Measurements from ENCODE around the gene ACO1.

The ACO1 gene

DNA sequence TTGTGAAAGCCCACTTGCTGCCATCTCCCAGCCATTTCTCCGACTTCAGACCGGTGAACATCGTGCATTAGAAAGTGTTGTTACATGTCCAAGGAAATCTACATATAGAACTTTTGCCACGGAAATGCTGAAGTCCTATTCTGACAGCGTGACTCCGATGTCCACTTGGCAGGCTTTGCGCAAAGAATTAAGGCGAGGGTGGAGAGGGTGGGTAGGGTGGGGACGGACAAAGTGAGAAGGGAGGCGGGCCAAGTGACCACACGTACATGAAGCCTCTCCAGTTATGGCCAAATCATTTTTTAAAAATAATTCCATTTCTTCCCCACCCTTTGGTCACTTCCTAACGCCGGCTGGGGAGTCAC lies 460 bp upstream of the ACO1 start:
- no peak for DNase-seq

GRCh38 chr9:32385152-32385884 lies 875 bp downstream of the ACO1 start:
- DNase-seq = no peak

DNA sequence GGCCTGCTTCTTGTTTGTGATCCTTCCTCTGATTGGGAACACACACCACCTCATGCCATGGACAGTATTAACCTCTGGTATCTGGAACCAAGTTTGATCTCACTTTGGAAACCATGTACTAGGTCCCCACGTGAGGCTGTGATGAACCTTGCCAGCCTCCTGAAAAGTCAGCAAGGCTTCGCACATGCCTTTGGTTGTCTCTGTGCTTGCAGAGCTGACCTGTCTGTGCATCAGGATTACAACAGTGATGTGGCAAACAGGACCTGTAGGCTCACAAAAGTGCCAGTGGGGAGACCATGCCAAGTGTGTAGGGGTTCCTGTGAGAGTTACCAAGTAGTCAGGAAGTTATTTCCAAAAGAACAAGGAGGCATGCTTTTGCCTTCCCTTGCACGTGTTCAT lies 1.4 kb downstream of the ACO1 start:
- no peak for DNase-seq

DNA sequence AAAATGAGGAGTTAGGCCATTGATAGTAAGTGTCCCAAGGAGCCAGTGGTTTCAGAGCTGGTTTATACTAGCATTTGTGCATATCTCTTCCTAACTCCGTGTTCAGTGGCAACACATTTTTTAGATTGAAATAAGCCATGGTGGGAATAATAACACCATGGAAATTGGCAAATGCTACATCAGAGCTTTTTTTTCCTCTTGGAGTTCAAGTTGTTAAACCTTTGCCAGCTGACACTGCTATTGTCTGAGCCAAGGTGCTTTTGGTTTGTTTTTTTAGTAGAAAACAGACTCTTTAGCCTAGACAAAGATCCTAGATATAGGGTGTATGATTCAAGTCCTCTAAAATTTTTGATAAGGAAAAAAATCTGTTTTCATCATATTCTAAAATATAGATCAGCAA lies 2.8 kb downstream of the ACO1 start:
- no peak for DNase-seq

DNA sequence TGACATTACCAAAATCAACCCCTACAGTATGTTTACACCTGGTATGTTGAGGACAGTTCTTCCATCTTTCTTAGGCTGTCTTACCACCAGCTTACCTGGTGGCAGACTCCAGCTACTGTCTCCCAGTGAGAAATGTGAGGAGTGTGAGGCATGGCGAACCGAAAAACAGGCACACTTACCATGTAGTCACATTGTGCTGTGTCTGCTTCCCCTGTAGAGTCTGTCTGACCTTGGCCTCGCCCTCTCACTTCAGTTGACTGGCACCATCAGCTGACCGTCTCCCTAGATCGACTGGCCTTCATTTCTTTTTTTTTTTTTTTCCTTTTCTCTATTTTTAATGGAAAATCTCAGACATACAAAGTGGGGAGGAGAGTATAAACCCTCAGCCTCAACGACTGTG lies 4.9 kb downstream of the ACO1 start:
- no peak for DNase-seq

DNA sequence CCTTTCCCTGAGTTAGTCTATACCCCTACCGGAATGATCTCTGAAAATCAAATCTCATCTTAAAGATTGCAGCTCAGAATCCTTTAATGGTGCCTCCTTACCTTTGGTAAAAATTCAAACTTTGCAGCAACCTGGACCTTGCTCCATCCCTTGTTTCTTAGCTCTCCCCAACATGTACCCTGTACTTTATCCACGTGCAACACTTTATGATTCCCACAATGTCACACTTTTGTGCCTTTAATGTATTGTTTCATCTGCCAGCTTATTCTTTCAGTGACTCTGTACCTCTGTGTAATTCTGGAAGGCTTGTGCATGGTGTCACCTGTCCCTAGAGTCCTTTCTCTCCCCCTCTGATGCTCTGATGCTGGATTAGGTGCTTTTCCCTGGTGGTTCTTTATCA lies 9.5 kb downstream of the ACO1 start:
- DNase-seq = no peak

- no peak for DNase-seq
Measured at GRCh38 chr9:32394381-32395049, 10.1 kb downstream of the ACO1 start.

- no peak for DNase-seq
Measured at GRCh38 chr9:32395510-32396216, 11.2 kb downstream of the ACO1 start.

GRCh38 chr9:32398207-32398606 lies 13.8 kb downstream of the ACO1 start:
- no peak for DNase-seq

DNA sequence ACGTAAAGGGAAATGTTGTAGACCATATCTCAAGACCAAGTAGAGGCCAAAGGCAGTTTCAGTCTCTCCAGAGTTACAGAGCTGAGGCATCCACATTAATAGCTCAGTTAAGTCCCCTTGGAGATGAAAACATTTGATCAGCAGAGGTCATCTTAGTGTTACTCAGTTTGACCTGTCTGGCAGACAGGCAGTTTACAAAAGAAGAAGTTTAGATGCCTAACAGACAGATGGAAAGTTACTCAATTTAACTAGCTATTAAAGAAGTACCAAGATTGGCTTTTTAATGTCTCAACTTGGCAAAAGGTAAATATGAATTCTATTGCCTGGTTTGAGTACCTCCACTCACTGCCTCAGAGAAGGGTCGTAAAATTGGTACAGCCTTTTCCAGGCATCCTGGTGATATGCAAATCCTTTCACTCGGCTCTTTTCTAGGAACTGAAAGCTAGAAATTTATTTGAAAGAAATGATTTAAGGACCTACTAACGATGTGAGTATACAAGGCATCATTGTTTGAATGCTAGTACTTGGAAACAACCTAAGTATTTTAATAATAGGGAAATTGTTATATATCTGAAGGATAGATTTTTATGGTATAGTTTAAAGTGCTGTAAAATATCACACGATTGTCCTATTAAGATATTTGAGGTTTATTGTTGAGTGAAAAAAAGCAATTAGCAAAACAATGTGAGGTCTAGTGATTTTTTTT lies 14.8 kb downstream of the ACO1 start:
- DNase-seq = no peak

- DNase-seq = no peak
Measured at GRCh38 chr9:32401488-32401887, 17.0 kb downstream of the ACO1 start.

DNA sequence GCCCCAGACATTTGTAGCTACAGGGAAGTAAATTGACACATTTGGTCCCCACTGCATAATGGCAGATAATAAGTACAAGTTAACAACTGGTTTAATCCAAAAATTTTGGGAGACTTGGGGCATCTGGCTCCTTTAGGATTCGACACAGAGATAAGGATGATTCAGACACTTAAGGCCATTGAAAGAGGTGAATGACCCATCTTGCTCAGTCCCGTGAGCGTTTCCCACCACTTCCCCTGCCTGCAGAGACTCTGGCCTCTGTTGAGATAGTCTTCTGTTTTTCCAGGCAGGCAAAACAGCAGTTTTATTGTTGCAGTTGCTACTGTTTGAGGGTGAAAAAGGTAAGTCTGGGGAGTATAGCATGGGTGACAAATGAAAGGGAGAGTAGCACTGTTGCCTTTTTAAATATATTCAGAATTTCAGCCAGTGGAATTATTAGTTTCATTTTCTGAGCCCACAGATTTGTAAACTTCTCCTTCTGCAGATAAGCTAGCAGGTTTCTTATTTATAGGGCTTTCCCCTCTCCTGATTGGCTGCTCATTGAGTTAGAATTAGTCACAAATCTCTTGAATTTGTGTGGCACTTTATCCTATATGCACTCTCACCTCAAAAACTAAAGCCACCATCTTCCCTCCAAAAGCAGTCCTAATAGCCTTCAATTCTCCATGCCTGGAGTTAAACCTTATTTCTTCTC lies 19.3 kb downstream of the ACO1 start:
- no peak for DNase-seq

GRCh38 chr9:32404402-32404801 lies 20.0 kb downstream of the ACO1 start:
- DNase-seq = no peak

DNA sequence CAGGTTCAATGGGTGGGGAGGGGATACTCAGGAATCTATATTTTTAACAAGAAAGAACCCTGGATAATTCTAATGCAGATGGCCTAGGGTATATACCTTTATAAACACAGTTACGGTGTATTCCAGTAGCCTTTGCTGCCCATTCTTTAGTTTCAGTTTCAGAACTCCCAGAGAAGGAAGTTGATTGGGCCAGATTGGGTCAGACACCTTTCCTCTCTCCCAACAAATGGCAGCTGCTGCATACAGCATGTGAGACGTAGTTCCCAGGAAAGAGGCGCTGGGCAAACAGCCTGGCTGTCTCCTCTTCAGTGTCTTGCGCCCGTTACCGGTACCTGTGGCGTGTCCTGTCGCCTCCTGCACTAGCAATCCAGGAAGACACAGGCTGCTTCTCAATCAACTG lies 20.4 kb downstream of the ACO1 start:
- DNase-seq = no peak

GRCh38 chr9:32405506-32405905 lies 21.1 kb downstream of the ACO1 start:
- no peak for DNase-seq

DNA sequence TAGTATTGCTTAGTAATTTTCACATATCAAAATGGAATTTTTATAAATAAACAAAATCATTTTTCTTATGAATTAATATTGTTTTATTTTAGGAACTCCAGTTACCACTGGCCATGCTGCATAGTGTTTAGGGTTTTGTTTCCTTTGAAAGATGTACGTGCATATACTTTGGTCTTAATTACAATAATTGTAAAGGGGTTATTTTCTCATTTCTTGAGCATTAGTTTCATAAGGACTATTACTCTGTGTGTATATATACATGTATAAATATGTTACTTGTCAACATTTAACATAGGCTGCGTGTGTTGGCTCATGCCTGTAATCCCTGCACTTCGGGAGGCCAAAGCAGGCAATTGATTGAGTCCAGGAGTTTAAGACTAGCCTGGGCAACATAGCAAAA lies 21.6 kb downstream of the ACO1 start:
- DNase-seq = no peak

DNA sequence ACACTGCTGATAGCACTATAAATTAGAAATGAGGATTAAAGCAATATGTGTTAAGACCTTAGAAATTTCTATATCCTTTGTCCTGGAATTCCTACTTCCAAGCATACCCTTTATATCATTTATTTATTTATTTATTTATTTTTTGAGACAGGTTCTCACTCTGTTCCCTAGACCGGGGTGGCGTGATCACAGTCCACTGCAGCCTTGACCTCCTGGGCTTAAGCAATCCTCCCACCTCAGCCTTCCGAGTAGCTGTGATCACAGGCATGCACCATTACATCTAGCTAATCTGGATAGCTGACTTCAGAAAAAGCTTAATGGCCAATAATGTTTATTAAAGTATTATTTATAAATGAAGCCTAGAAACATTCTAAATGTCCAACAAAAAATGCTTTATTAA lies 27.3 kb downstream of the ACO1 start:
- no peak for DNase-seq

GRCh38 chr9:32412440-32412839 lies 28.0 kb downstream of the ACO1 start:
- DNase-seq = no peak

GRCh38 chr9:32413424-32413823 lies 29.0 kb downstream of the ACO1 start:
- no peak for DNase-seq

DNA sequence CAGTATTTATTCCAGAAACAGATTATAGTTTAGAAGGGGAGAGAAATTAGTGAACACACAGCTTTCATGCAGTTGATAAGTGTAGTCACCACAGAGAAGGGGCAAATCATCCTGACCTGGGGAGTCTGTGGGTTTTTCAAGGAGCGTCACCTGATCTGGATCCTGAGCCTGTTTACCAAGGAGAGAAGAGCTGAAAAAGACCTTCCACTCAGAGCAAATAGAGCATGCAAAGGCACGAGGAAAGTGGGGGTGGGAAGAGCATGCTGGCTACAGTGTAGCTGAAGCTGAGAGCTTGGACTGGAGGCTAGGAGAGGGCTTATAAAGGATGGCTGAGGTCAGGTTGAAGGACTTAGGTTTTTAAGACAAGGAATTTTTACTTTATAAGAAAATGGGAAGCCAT lies 30.4 kb downstream of the ACO1 start:
- no peak for DNase-seq

GRCh38 chr9:32419921-32420320 lies 35.5 kb downstream of the ACO1 start:
- no peak for DNase-seq

GRCh38 chr9:32422237-32422806 lies 37.9 kb downstream of the ACO1 start:
- DNase-seq = no peak

DNA sequence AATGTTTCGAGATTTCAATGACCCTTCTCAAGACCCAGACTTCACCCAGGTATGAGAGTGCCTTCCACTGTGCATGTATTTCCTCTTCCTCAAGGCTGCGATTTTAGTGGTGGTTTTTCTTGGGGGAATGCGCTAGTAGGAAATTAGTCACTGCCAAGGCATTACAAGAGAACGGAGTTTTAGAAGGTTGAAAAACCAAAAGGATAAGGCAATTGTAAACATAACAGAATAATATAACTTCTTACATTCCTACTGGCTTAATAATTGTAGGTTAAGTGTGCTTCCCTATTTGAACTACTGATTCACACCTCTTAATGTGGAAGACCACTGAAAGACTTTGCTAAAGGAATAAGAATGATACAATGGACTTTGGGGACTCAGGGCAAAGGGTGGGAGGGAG lies 38.9 kb downstream of the ACO1 start:
- DNase-seq = no peak

Measured in activated CD4-positive, alpha-beta T cell treated with anti-CD3 and anti-CD28 coated beads, Interleukin-2, amount 50 U/mL, for 16 hours (primary cell).